Measurements from ENCODE around the gene DEFB124.
"Not testable (repeated sequence)": the region's sequence is repeated elsewhere in the genome, so short reads cannot be mapped to it uniquely, and the experiment has no call there.

Gene DEFB124

GRCh38 chr20:31473331-31474096 lies 1.4 kb downstream of the DEFB124 start:
- TF ChIP-seq ZFX (IDR thresholded peaks at IDR 0.05; ENCODE audit: borderline replicate concordance) (no peak), CTCF (IDR thresholded peaks at IDR 0.05) (no peak)
- H3K27ac ChIP-seq = no peak overlapping the region

- H3K27ac ChIP-seq = no peak overlapping the region
- TF ChIP-seq ZFX (IDR thresholded peaks at IDR 0.05; ENCODE audit: borderline replicate concordance) = no peak
- TF ChIP-seq CTCF (IDR thresholded peaks at IDR 0.05) = no peak
Observed at GRCh38 chr20:31472395-31473330, 2.3 kb downstream of the DEFB124 start.

- H3K27ac ChIP-seq = not testable (repeated sequence)
Observed at GRCh38 chr20:31470946-31471345, 4.0 kb downstream of the DEFB124 start.

GRCh38 chr20:31454361-31454760 lies 20.6 kb downstream of the DEFB124 start:
- no peak for TF ChIP-seq CTCF (IDR thresholded peaks at IDR 0.05)
- no peak for TF ChIP-seq ZFX (IDR thresholded peaks at IDR 0.05; ENCODE audit: borderline replicate concordance)
- H3K27ac ChIP-seq = no peak overlapping the region

GRCh38 chr20:31452575-31452974 lies 22.4 kb downstream of the DEFB124 start:
- no peak overlapping the region for H3K27ac ChIP-seq
- TF ChIP-seq ZFX (IDR thresholded peaks at IDR 0.05; ENCODE audit: borderline replicate concordance) (no peak), CTCF (IDR thresholded peaks at IDR 0.05) (no peak)

- no peak for TF ChIP-seq CTCF (IDR thresholded peaks at IDR 0.05)
- no peak for TF ChIP-seq ZFX (IDR thresholded peaks at IDR 0.05; ENCODE audit: borderline replicate concordance)
- H3K27ac ChIP-seq = no peak overlapping the region
Observed at GRCh38 chr20:31449511-31450414, 25.2 kb downstream of the DEFB124 start.

All from 22Rv1 (cell line).